IMR-90 (cell line): ENCODE measurements around the gene OXSR1. TPM values are rescaled to one million over a fixed set of nuclear protein-coding genes. Genes with fewer than 3 reads are reported as not detected.
A peak's percentile ranks its signal among the peaks of the same experiment; 100 is the strongest.

Experiments used
- ATAC-seq: fragments of 200-7000 bp; cut with Tn5 transposase; 2 replicates; pipeline ENCODE4 v1.9.1; 2020; ENCODE audit warnings: low read depth, mild to moderate bottlenecking, moderate library complexity
- BruUV-seq: library from RNA; stranded (reverse); fragments of 400-500 nt; replicated peaks from 2 replicates; lab custom pipeline; 2021; lab: Mats Ljungman, UMichigan
- CTCF ChIA-PET: fragments of 300-600 bp; formaldehyde crosslinking; extraction: SDS; loops from one replicate; lab custom pipeline; 2021; ENCODE audit warnings: antibody characterized with exemption; lab: Yijun Ruan, JAX
- POLR2A ChIA-PET: fragments of 300-600 bp; sonication (Branson Sonifier 250); formaldehyde crosslinking; loops from one replicate; lab custom pipeline; 2022; ENCODE audit warnings: antibody characterized with exemption; ENCODE audit not compliant: unreplicated experiment; lab: Charles Lee
- DNase-seq: peaks from one replicate; pipeline ENCODE4 v3.0.0; 2013
- H2AFZ ChIP-seq: replicated peaks from 2 replicates; pipeline ENCODE3; 2013; ENCODE audit warnings: low read length, mild to moderate bottlenecking; ENCODE audit not compliant: poor library complexity
- H2AK5ac ChIP-seq: 2 replicates; pipeline ENCODE4 v1.6.1; 2013; ENCODE audit warnings: low read depth, low read length, inconsistent platforms
- H2AK9ac ChIP-seq: replicated peaks from 2 replicates; pipeline ENCODE3; 2013; ENCODE audit warnings: mild to moderate bottlenecking, low read depth, low read length, moderate library complexity; ENCODE audit not compliant: poor library complexity
- H2BK120ac ChIP-seq: 2 replicates; pipeline ENCODE4 v1.6.1; 2013; ENCODE audit warnings: low read depth, low read length, inconsistent platforms
- H2BK15ac ChIP-seq: 3 replicates; pipeline ENCODE4 v1.6.1; 2013; ENCODE audit warnings: low read depth, low read length, inconsistent platforms
- H2BK20ac ChIP-seq: 2 replicates; pipeline ENCODE4 v1.6.1; 2013; ENCODE audit warnings: low read depth, mild to moderate bottlenecking, inconsistent platforms, low read length, moderate library complexity
- H2BK5ac ChIP-seq: 2 replicates; pipeline ENCODE4 v1.6.1; 2013; ENCODE audit warnings: mild to moderate bottlenecking, low read depth, low read length, inconsistent platforms; ENCODE audit not compliant: poor library complexity, severe bottlenecking
- H3K14ac ChIP-seq: replicated peaks from 2 replicates; pipeline ENCODE4 v1.6.1; 2013; ENCODE audit warnings: low read depth, low read length, inconsistent platforms
- H3K18ac ChIP-seq: 2 replicates; pipeline ENCODE4 v1.6.1; 2013; ENCODE audit warnings: low read depth, low read length, control low read depth
- H3K23ac ChIP-seq: 2 replicates; pipeline ENCODE4 v1.6.1; 2013; ENCODE audit warnings: low read depth, low read length, inconsistent platforms
- H3K27ac ChIP-seq: 2 replicates; pipeline ENCODE4 v1.5.1; 2013; ENCODE audit warnings: mild to moderate bottlenecking, control low read depth, low read length; ENCODE audit not compliant: insufficient read depth
- H3K27me3 ChIP-seq: 2 replicates; pipeline ENCODE4 v1.6.1; 2013; ENCODE audit warnings: low read length; ENCODE audit not compliant: control insufficient read depth, insufficient read depth
- H3K36me3 ChIP-seq: 2 replicates; pipeline ENCODE4 v1.6.1; 2013; ENCODE audit warnings: low read length, mixed read lengths; ENCODE audit not compliant: control insufficient read depth, insufficient read depth
- H3K4ac ChIP-seq: 2 replicates; pipeline ENCODE4 v1.6.1; 2013; ENCODE audit warnings: low read depth, low read length, inconsistent platforms
- H3K4me1 ChIP-seq: 2 replicates; pipeline ENCODE4 v1.6.1; 2013; ENCODE audit warnings: low read length, mixed read lengths; ENCODE audit not compliant: control insufficient read depth, insufficient read depth
- H3K4me2 ChIP-seq: 2 replicates; pipeline ENCODE4 v1.6.1; 2013; ENCODE audit warnings: low read depth, mild to moderate bottlenecking, control low read depth, low read length, moderate library complexity
- H3K4me3 ChIP-seq: 2 replicates; pipeline ENCODE4 v1.5.1; 2013; ENCODE audit warnings: low read depth, mild to moderate bottlenecking, control low read depth, low read length, moderate library complexity; ENCODE audit not compliant: insufficient read depth
- H3K56ac ChIP-seq: 2 replicates; pipeline ENCODE4 v1.6.1; 2013; ENCODE audit warnings: low read length, inconsistent platforms; ENCODE audit not compliant: insufficient read depth; ENCODE audit errors: extremely low read depth
- H3K79me1 ChIP-seq, 2 experiments: 2 replicates each; pipeline ENCODE4 v1.6.1; 2013; ENCODE audit warnings: low read length in 2 of 2, inconsistent platforms in 1 of 2, low read depth in 1 of 2
- H3K9ac ChIP-seq: 2 replicates; pipeline ENCODE4 v1.6.1; 2013; ENCODE audit warnings: low read depth, low read length, control low read depth
- H3K9me1 ChIP-seq: 2 replicates; pipeline ENCODE4 v1.6.1; 2013; ENCODE audit warnings: low read length, inconsistent platforms; ENCODE audit not compliant: insufficient read depth
- H3K9me3 ChIP-seq: 2 replicates; pipeline ENCODE4 v1.6.1; 2013; ENCODE audit warnings: low read length; ENCODE audit not compliant: control insufficient read depth, insufficient read depth
- H4K20me1 ChIP-seq: 2 replicates; pipeline ENCODE4 v1.6.1; 2013; ENCODE audit warnings: low read length, inconsistent platforms; ENCODE audit not compliant: insufficient read depth
- H4K5ac ChIP-seq: 2 replicates; pipeline ENCODE4 v1.6.1; 2013; ENCODE audit warnings: mild to moderate bottlenecking, low read depth, low read length, control low read depth
- H4K8ac ChIP-seq, 2 experiments: 2 replicates each; pipeline ENCODE4 v1.6.1; 2013; ENCODE audit warnings: low read depth in 2 of 2, low read length in 2 of 2, control low read depth in 1 of 2, inconsistent platforms in 1 of 2
- H4K91ac ChIP-seq: 2 replicates; pipeline ENCODE4 v1.6.1; 2013; ENCODE audit warnings: low read depth, low read length, inconsistent platforms; ENCODE audit not compliant: insufficient read depth
- CHD1 ChIP-seq: IDR thresholded peaks from 2 replicates; pipeline ENCODE4 v1.6.1; 2012; ENCODE audit warnings: low read depth, low read length, improper control_type of control experiment
- MAFK ChIP-seq: IDR thresholded peaks from 2 replicates; pipeline ENCODE4 v1.6.1; 2012; ENCODE audit warnings: low read depth, low read length, improper control_type of control experiment
- MAZ ChIP-seq: IDR thresholded peaks from 2 replicates; pipeline ENCODE4 v1.6.1; 2012; ENCODE audit warnings: low read depth, mild to moderate bottlenecking, low read length, improper control_type of control experiment, moderate library complexity, borderline replicate concordance
- MXI1 ChIP-seq: IDR thresholded peaks from 2 replicates; pipeline ENCODE4 v1.6.1; 2012; ENCODE audit warnings: low read depth, mild to moderate bottlenecking, low read length, moderate library complexity, borderline replicate concordance
- SMC3 ChIP-seq: fragments of 150-350 bp; IDR thresholded peaks from 2 replicates; pipeline ENCODE4 v1.6.1; 2016; ENCODE audit warnings: low read depth, mild to moderate bottlenecking, antibody characterized with exemption, low read length, moderate library complexity
- WGBS, 2 experiments: methylation state at CpG; one replicate each; pipeline versions ENCODE4 v1.1.5 to v1.1.7; 2013; ENCODE audit warnings: missing lambda C conversion rate in 2 of 2; ENCODE audit not compliant: insufficient read length in 1 of 2; ENCODE audit errors: extremely low coverage in 2 of 2; 5-methylcytosine and 5-hydroxymethylcytosine counted together
- dilution Hi-C: fragments of 300-500 bp; cut with HindIII; formaldehyde crosslinking; loops from one replicate; pipeline ENCODE4 v1.14.3; 2018; ENCODE audit warnings: low sequenced_read_pairs; ENCODE audit not compliant: unreplicated experiment
- in situ Hi-C: fragments of 300-500 bp; cut with MboI; formaldehyde crosslinking; loops from 3 replicates; pipeline ENCODE4 v1.14.3; 2019; ENCODE audit warnings: low sequenced_read_pairs, inconsistent platforms, mixed read lengths
- intact Hi-C: fragments of 100-400 bp; cut with micrococcal nuclease; formaldehyde crosslinking; loops from 2 replicates; pipeline ENCODE4 v1.10.0; 2022
- polyA plus RNA-seq, 3 experiments: library from polyadenylated mRNA; depleted of rRNA; stranded (reverse); fragments of >200 nt; gene quantifications; 2 replicates each; pipeline ENCODE4 v1.2.3, GENCODE V29; 2012; ENCODE audit warnings: low replicate concordance in 1 of 3
- total RNA-seq: library from RNA; depleted of rRNA; stranded (reverse); fragments of >200 nt; gene quantifications from 2 replicates; pipeline ENCODE4 v1.2.3, GENCODE V29; 2012
- TF ChIP-seq, protein P1 (sequence below): fragments of 150-350 bp; IDR thresholded peaks from 2 replicates; pipeline ENCODE4 v1.6.1; 2016; ENCODE audit warnings: low read depth, mild to moderate bottlenecking, low read length, moderate library complexity, borderline replicate concordance

Gene OXSR1
- total and polyA plus RNA-seq, 2 of the 4 experiments (the other 2 are of a cell fraction): 32.9 to 37.6 TPM

DNA sequence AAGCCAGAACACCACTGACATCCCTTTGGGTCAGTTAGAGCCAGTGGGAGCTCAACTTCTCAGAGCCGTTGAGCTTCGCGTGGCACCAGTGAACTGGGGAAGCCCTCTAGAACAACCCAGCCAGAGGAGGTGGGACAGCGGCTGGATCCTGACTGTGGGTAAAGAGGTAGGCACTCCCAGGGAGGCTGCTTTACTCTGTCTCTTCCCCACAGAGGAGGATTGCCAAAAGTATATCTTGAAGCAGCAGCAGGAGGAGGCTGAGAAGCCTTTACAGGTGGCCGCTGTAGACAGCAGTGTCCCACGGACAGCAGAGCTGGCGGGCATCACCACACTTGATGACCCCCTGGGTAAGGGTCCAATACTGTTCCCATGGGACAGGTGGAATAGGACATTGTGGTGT, 25.7 kb upstream of the OXSR1 start:
- Histone ChIP-seq H2BK5ac (no peak overlapping the region), H4K8ac (peak overlapping the region in 1 of 2 experiments; percentile 90; a peak in 3 of 4 replicates), H3K27ac (no peak overlapping the region), H3K14ac (peak overlapping the region; percentile 73), H2AFZ (peak overlapping the region; percentile 96), H3K9me3 (no peaks in the 10 kb centered on the region), H4K20me1 (no peaks in the 10 kb centered on the region), H3K56ac (no peak overlapping the region), H3K18ac (no peak overlapping the region), H3K4me2 (peak overlapping the region; percentile 98), H3K36me3 (peaks cover 19% of the 10 kb centered on the region), H2BK15ac (no peak overlapping the region), H2BK120ac (no peak overlapping the region), H3K23ac (peak overlapping the region; percentile 66; the same call in 1 of the 2 replicates), H3K4me3 (peak overlapping the region; percentile 96; the same call in 1 of the 2 replicates), H3K9me1 (peaks cover 24% of the 10 kb centered on the region), H3K9ac (0 out of 2 replicates have a peak overlapping the region, but pooled peaks have one; percentile 95), H2AK5ac (no peak overlapping the region; the same call in 1 of the 2 replicates), H4K91ac (no peak overlapping the region), H3K4ac (peak overlapping the region; percentile 95; the same call in 1 of the 2 replicates), H3K27me3 (no peaks in the 10 kb centered on the region), H3K4me1 (peaks cover 13% of the 10 kb centered on the region), H3K79me1 (peaks cover 27 to 63% of the 10 kb centered on the region in 2 experiments), H4K5ac (no peak overlapping the region), H2BK20ac (no peak overlapping the region), H2AK9ac (peak overlapping the region; percentile 89)
- in situ Hi-C loops: loop anchor here (10.0 kb wide), 1 partner anchor 345 kb away; no protein-coding TSS in a partner anchor
- ChIA-PET CTCF (interaction anchor here (0.6 kb wide), 1 partner anchor 159 kb away, joined by 3 read pairs; no protein-coding TSS in a partner anchor), POLR2A (interaction anchor here (0.8 kb wide), 1 partner anchor 25 kb away, joined by 3 read pairs; the partner anchor contains the start of gene OXSR1)
- ATAC-seq (no peak), DNase-seq (no peak)
- intact Hi-C loops: loop anchor here (2.0 kb wide), 1 partner anchor 57 kb away; no protein-coding TSS in a partner anchor
- BruUV-seq: no TSS peak
- dilution Hi-C loops: no loop called here
- no CpG with 5 or more reads among the region's 7 CpGs for WGBS, 2 experiments
- TF ChIP-seq CHD1 (no peak), MXI1 (no peak), SMC3 (no peak), MAFK (no peak), MAZ (no peak)
- TF ChIP-seq, protein P1, sequence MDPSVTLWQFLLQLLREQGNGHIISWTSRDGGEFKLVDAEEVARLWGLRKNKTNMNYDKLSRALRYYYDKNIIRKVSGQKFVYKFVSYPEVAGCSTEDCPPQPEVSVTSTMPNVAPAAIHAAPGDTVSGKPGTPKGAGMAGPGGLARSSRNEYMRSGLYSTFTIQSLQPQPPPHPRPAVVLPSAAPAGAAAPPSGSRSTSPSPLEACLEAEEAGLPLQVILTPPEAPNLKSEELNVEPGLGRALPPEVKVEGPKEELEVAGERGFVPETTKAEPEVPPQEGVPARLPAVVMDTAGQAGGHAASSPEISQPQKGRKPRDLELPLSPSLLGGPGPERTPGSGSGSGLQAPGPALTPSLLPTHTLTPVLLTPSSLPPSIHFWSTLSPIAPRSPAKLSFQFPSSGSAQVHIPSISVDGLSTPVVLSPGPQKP: no peak
